RWPE1 (cell line): ENCODE measurements around the gene RASAL2.

Experiments used
- CTCF ChIA-PET: fragments of 350-600 bp; sonication (Branson Sonifier 250); formaldehyde crosslinking; extraction: SDS; loops from one replicate; lab custom pipeline; 2021; lab: Yijun Ruan, JAX
- POLR2A ChIA-PET: fragments of 400-600 bp; formaldehyde crosslinking; extraction: SDS; loops from one replicate; lab custom pipeline; 2020; ENCODE audit warnings: antibody characterized with exemption; ENCODE audit not compliant: low non-redundant PET; lab: Yijun Ruan, JAX
- DNase-seq: peaks from one replicate; pipeline ENCODE4 v3.0.0; 2012; ENCODE audit warnings: low spot score
- H3K27ac ChIP-seq: fragments of 450-650 bp; 2 replicates; pipeline ENCODE4 v1.5.1; 2017
- TF ChIP-seq, protein P1 (sequence below): fragments of 450-650 bp; conservative IDR thresholded peaks from 2 replicates; pipeline ENCODE4 v1.5.1; 2017; ENCODE audit warnings: low read depth, mild to moderate bottlenecking

The RASAL2 gene

DNA sequence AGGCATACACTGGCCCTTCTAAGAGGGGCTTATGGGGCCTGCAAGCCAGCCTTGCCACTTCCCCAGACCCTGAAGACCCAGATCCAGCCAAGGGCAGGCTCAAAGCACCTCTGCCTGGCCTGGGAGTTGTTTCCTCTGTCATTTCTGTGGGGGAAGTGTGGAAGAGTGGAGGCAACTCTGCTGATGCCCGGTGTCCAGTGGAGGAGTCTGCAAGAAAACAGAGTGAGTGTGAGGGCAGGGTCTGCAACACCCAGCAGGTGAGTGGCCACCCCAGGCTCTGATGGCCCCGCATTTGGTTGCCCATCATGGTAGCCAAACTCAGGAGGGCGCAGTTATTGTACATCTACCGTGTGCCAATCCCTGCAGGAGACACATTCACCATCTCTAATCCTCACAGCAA lies 394.5 kb downstream of the RASAL2 start:
- CTCF ChIA-PET: interaction anchor here (0.5 kb wide), 1 partner anchor 388 kb away, joined by 3 read pairs; no protein-coding TSS in a partner anchor
- no peak overlapping the region for H3K27ac ChIP-seq

DNA sequence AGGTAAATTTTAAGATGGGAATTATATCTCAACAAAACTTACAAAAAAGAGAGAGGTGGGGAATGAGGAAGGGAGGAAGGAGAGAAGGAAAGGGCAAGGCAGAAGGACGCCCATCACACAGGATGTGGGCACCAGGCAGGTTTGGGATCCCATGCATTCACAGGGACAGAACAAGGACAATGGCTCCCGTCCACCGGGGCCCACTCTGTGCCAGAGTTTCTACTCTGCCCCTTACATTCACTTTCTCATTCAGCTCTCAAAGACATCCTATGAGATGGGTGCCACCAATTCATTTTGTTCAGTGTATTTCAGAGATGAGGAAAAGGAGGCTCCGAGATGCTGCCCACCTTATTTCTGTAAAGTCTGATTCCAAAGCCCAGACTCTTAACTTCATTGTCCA lies 395.5 kb downstream of the RASAL2 start:
- CTCF ChIA-PET: no interaction called here
- H3K27ac ChIP-seq: no peak overlapping the region
- POLR2A ChIA-PET: no interaction called here
- TF ChIP-seq, protein P1, sequence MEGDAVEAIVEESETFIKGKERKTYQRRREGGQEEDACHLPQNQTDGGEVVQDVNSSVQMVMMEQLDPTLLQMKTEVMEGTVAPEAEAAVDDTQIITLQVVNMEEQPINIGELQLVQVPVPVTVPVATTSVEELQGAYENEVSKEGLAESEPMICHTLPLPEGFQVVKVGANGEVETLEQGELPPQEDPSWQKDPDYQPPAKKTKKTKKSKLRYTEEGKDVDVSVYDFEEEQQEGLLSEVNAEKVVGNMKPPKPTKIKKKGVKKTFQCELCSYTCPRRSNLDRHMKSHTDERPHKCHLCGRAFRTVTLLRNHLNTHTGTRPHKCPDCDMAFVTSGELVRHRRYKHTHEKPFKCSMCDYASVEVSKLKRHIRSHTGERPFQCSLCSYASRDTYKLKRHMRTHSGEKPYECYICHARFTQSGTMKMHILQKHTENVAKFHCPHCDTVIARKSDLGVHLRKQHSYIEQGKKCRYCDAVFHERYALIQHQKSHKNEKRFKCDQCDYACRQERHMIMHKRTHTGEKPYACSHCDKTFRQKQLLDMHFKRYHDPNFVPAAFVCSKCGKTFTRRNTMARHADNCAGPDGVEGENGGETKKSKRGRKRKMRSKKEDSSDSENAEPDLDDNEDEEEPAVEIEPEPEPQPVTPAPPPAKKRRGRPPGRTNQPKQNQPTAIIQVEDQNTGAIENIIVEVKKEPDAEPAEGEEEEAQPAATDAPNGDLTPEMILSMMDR: no peak
- DNase-seq: no peak

More for the DNA sequence above, 394.5 kb downstream of the RASAL2 start:
- POLR2A ChIA-PET: no interaction called here
- no peak for DNase-seq
- TF ChIP-seq, protein P1: no peak

DNA sequence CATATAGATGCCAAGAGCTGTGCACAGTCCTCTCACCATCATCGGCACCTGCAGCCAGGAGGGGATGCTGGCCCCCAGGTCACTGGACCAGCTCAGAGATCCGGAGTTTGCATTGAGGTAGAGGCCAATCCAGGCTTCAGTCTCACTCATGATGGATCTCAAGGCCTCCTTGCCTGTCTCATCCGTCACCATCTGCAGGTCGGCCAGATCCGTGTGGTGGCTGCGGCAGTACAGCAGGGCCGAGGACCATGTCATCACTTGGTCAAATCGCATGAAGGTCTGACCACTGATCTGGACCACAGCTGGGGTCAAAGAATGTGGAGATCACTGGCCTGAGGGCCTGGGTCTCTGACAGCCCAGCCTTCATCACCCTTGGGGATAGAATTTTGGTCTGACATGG lies 396.2 kb downstream of the RASAL2 start:
- TF ChIP-seq, protein P1: no peak
- CTCF ChIA-PET: no interaction called here
- no peak overlapping the region for H3K27ac ChIP-seq
- POLR2A ChIA-PET: no interaction called here
- DNase-seq: no peak

DNA sequence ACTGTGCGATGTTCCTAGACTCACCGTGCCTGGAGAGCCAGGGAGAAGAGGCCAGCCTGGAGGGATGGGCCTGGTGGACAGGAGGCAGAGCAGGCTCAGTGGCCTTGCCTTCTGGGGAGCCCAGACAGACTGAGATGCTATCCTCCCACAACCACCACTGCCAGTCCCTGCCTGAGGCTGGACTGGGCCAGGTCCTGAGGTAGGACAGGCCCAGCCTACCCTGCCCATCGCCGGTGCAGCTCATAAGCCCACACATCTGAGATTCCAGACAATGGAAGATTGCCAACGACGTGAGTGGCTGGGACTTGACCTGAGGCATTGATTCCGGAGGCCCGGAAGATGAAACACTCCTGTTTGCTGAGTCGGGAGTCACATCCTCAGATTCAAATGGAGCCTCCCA lies 397.1 kb downstream of the RASAL2 start:
- TF ChIP-seq, protein P1: no peak
- CTCF ChIA-PET: no interaction called here
- H3K27ac ChIP-seq: no peak overlapping the region
- DNase-seq: no peak
- POLR2A ChIA-PET: no interaction called here

DNA sequence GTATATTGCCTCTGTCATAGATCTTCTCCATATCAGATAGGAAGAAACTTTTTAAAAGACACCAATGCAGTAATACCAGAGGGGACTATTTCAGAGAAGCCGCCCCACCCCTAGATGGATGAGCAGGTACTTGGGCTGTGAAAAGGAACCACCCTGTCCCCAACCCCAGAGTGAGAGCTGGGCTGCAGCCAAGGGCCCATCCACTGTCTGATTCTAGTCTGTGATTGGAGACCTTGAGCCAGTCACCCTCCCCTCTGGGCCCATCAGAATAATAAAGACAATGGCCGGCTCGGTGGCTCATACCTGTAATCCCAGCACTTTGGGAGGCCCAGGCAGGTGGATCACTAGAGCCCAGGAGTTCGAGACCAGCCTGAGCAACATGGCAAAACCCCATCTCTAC lies 397.8 kb downstream of the RASAL2 start:
- ChIA-PET CTCF (interaction anchor here (0.7 kb wide), 1 partner anchor 565 kb away, joined by 7 read pairs; no protein-coding TSS in a partner anchor), POLR2A (no interaction called here)
- H3K27ac ChIP-seq: no peak overlapping the region
- no peak for DNase-seq
- TF ChIP-seq, protein P1: no peak

DNA sequence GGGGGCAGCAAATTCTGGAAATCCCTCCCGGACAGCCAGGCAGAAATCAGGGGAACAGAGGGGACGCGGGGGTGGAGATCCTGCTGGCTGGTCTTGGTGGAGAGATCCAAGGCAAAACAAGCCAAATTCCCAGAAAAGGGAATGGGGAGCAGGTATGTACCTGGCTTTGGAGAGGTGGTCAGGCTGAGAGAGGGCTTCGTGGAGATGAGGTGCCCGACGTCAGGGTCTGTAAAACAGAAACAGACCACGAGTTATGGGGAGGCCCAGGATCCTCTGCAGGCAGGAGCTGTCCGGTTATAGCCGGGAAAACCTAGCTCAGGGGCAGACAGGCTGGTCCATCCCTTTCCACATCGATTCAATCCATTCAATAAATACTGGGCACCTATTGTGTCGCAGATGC lies 398.4 kb downstream of the RASAL2 start:
- POLR2A ChIA-PET: no interaction called here
- H3K27ac ChIP-seq: no peak overlapping the region
- CTCF ChIA-PET: interaction anchor here (0.6 to 0.7 kb wide), 2 partner anchors 566 to 1249 kb away, joined by 3 to 7 read pairs; no protein-coding TSS in a partner anchor
- TF ChIP-seq, protein P1: no peak
- no peak for DNase-seq

DNA sequence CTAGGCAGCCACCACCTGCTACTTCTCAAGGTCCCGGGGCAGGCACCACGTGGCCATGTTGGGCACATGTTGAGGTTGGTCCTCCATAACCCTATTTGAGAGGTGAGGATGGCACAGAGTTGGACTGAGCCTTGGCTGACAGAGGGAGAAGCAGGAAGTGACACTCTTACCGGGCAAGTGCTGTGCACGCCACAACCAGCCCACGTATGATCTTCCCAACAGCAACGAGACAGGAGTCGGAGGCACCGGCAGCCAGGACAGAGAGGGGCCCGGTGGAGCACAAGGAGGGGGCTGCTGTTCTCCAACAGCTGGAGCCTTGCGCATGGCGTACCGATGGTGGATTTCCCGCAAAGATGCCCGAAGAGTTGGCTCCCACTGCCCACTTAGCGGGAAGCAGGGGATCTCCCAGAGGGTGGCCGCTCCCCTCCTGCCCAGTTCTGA lies 399.4 kb downstream of the RASAL2 start:
- H3K27ac ChIP-seq: no peak overlapping the region
- DNase-seq: no peak
- ChIA-PET POLR2A (no interaction called here), CTCF (no interaction called here)
- TF ChIP-seq, protein P1: no peak
